Neural progenitor cell (in vitro differentiated cells): ENCODE data around the gene GGNBP2. TPM values are rescaled to one million over a fixed set of nuclear protein-coding genes. Genes with fewer than 3 reads are reported as not detected.

Experiments
- DNase-seq: peaks from one replicate; pipeline ENCODE4 v3.0.0-alpha.2; 2016; ENCODE audit warnings: low spot score
- H2AFZ ChIP-seq: fragments of 200-600 bp; sonication (generic); replicated peaks from 2 replicates; pipeline ENCODE4 v1.6.1; 2016; ENCODE audit warnings: antibody characterized with exemption
- H3F3A ChIP-seq: fragments of 200-600 bp; sonication (generic); 2 replicates; pipeline ENCODE4 v1.6.1; 2016; ENCODE audit warnings: antibody characterized with exemption, low read depth
- H3K27ac ChIP-seq: fragments of 200-600 bp; sonication (generic); 2 replicates; pipeline ENCODE4 v1.5.1; 2016; ENCODE audit warnings: mild to moderate bottlenecking
- H3K27me3 ChIP-seq: fragments of 200-600 bp; sonication (generic); 2 replicates; pipeline ENCODE4 v1.6.1; 2016; ENCODE audit warnings: mild to moderate bottlenecking, moderate library complexity
- H3K36me3 ChIP-seq: fragments of 200-600 bp; sonication (generic); 2 replicates; pipeline ENCODE4 v1.5.1; 2016
- H3K4me1 ChIP-seq: fragments of 200-600 bp; sonication (generic); 2 replicates; pipeline ENCODE4 v1.6.1; 2016; ENCODE audit warnings: mixed run types
- H3K4me2 ChIP-seq: fragments of 200-600 bp; sonication (generic); 2 replicates; pipeline ENCODE4 v1.6.1; 2016
- H3K4me3 ChIP-seq: fragments of 200-600 bp; sonication (generic); 2 replicates; pipeline ENCODE4 v1.5.1; 2016
- H3K79me2 ChIP-seq: fragments of 200-600 bp; sonication (generic); 2 replicates; pipeline ENCODE4 v1.6.1; 2016; ENCODE audit warnings: low read depth
- H3K9ac ChIP-seq: fragments of 200-600 bp; sonication (generic); 2 replicates; pipeline ENCODE4 v1.6.1; 2016
- H3K9me3 ChIP-seq: fragments of 200-600 bp; sonication (generic); 2 replicates; pipeline ENCODE4 v1.5.1; 2016; ENCODE audit warnings: low read depth
- H4K20me1 ChIP-seq: fragments of 200-600 bp; sonication (generic); 2 replicates; pipeline ENCODE4 v1.6.1; 2016; ENCODE audit warnings: low read depth
- H3K27ac Mint-ChIP-seq: 3 replicates; pipeline ENCODE4 v1.8.0; 2021; ENCODE audit warnings: mixed read lengths
- H3K27me3 Mint-ChIP-seq: 2 replicates; pipeline ENCODE4 v1.8.0; 2022; ENCODE audit warnings: low read depth, mild to moderate bottlenecking, inconsistent platforms, moderate library complexity, mixed read lengths; ENCODE audit not compliant: insufficient read depth
- H3K36me3 Mint-ChIP-seq: 3 replicates; pipeline ENCODE4 v1.8.0; 2021; ENCODE audit warnings: mixed read lengths
- H3K4me1 Mint-ChIP-seq: 3 replicates; pipeline ENCODE4 v1.8.0; 2021; ENCODE audit warnings: mixed read lengths
- H3K4me3 Mint-ChIP-seq: 3 replicates; pipeline ENCODE4 v1.8.0; 2021; ENCODE audit warnings: mild to moderate bottlenecking, moderate library complexity, mixed read lengths
- H3K9me3 Mint-ChIP-seq: 3 replicates; pipeline ENCODE4 v1.8.0; 2020; ENCODE audit warnings: mixed read lengths
- EZH2 ChIP-seq: fragments of 200-600 bp; sonication (generic); IDR thresholded peaks from 2 replicates; pipeline ENCODE4 v1.6.1; 2017; ENCODE audit warnings: antibody characterized with exemption, mild to moderate bottlenecking, moderate library complexity
- EZH2phosphoT487 ChIP-seq: fragments of 200-600 bp; sonication (generic); IDR thresholded peaks from 2 replicates; pipeline ENCODE4 v1.6.1; 2017; ENCODE audit warnings: antibody characterized with exemption
- total RNA-seq: library from RNA; depleted of rRNA; stranded (reverse); fragments of >200 nt; gene quantifications from 2 replicates; pipeline ENCODE4 v1.2.3, GENCODE V29; 2015; ENCODE audit warnings: low replicate concordance
- TF ChIP-seq, protein P1 (sequence below): fragments of 200-600 bp; sonication (generic); IDR thresholded peaks from 2 replicates; pipeline ENCODE4 v1.5.1; 2017; ENCODE audit warnings: antibody characterized with exemption, mild to moderate bottlenecking

GGNBP2 gene
- total RNA-seq, 1 donor from 2014 or later: 79.5 TPM

DNA sequence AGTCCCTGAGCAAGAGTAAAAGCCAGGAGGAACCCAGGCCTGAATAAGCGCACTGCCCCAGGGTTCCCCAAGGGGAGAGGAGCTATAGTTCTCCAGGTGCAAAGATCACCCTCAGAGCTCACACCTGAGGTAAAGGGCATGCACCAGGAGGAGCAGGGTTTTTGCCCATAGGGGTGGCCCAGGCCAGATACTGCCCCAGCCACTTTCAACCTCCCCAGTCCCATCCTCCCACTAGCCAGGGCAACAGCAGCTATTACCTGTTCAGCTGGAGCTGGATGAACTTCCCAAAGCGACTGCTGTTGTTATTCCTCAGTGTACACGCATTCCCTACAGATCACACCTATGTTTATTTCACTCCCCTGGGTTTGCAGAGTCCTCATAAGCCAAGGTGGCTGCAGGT, 29.9 kb upstream of the GGNBP2 start:
- no peaks in the 10 kb centered on the region for H3K4me1 Mint-ChIP-seq
- H3K9ac ChIP-seq: no peak overlapping the region
- H3K79me2 ChIP-seq: no peaks in the 10 kb centered on the region
- TF ChIP-seq EZH2phosphoT487 (no peak), EZH2 (no peak)
- TF ChIP-seq, protein P1, sequence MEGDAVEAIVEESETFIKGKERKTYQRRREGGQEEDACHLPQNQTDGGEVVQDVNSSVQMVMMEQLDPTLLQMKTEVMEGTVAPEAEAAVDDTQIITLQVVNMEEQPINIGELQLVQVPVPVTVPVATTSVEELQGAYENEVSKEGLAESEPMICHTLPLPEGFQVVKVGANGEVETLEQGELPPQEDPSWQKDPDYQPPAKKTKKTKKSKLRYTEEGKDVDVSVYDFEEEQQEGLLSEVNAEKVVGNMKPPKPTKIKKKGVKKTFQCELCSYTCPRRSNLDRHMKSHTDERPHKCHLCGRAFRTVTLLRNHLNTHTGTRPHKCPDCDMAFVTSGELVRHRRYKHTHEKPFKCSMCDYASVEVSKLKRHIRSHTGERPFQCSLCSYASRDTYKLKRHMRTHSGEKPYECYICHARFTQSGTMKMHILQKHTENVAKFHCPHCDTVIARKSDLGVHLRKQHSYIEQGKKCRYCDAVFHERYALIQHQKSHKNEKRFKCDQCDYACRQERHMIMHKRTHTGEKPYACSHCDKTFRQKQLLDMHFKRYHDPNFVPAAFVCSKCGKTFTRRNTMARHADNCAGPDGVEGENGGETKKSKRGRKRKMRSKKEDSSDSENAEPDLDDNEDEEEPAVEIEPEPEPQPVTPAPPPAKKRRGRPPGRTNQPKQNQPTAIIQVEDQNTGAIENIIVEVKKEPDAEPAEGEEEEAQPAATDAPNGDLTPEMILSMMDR: no peak
- H2AFZ ChIP-seq: no peak overlapping the region
- H3K4me3 Mint-ChIP-seq: no peak overlapping the region
- H3F3A ChIP-seq: no peaks in the 10 kb centered on the region
- no peak overlapping the region for H3K27ac ChIP-seq
- H3K4me3 ChIP-seq: no peak overlapping the region
- H3K9me3 ChIP-seq: no peaks in the 10 kb centered on the region
- peaks cover 7% of the 10 kb centered on the region for H3K36me3 Mint-ChIP-seq
- no peak for DNase-seq
- H3K4me1 ChIP-seq: no peaks in the 10 kb centered on the region
- no peaks in the 10 kb centered on the region for H3K9me3 Mint-ChIP-seq
- H3K36me3 ChIP-seq: no peaks in the 10 kb centered on the region
- no peak overlapping the region for H3K4me2 ChIP-seq
- no peaks in the 10 kb centered on the region for H4K20me1 ChIP-seq
- H3K27me3 ChIP-seq: no peaks in the 10 kb centered on the region
- H3K27ac Mint-ChIP-seq: peak overlapping the region; percentile 43
- no peaks in the 10 kb centered on the region for H3K27me3 Mint-ChIP-seq

GRCh38 chr17:36515837-36516236, 28.9 kb upstream of the GGNBP2 start:
- no peaks in the 10 kb centered on the region for H3K4me1 Mint-ChIP-seq
- no peak overlapping the region for H3K4me3 Mint-ChIP-seq
- no peaks in the 10 kb centered on the region for H3K27me3 ChIP-seq
- H3K4me3 ChIP-seq: no peak overlapping the region
- H3K9ac ChIP-seq: no peak overlapping the region
- H3K27ac Mint-ChIP-seq: no peak overlapping the region
- no peak for DNase-seq
- H2AFZ ChIP-seq: no peak overlapping the region
- no peak overlapping the region for H3K27ac ChIP-seq
- H3K9me3 Mint-ChIP-seq: no peaks in the 10 kb centered on the region
- no peaks in the 10 kb centered on the region for H3F3A ChIP-seq
- no peaks in the 10 kb centered on the region for H3K9me3 ChIP-seq
- no peak overlapping the region for H3K4me2 ChIP-seq
- H3K4me1 ChIP-seq: no peaks in the 10 kb centered on the region
- no peaks in the 10 kb centered on the region for H4K20me1 ChIP-seq
- H3K79me2 ChIP-seq: no peaks in the 10 kb centered on the region
- TF ChIP-seq, protein P1: no peak
- no peak for TF ChIP-seq EZH2
- TF ChIP-seq EZH2phosphoT487: no peak
- no peaks in the 10 kb centered on the region for H3K27me3 Mint-ChIP-seq
- peaks cover 3% of the 10 kb centered on the region for H3K36me3 ChIP-seq
- H3K36me3 Mint-ChIP-seq: peaks cover 5% of the 10 kb centered on the region

GRCh38 chr17:36523113-36523512, 21.6 kb upstream of the GGNBP2 start:
- H3K27me3 ChIP-seq: no peaks in the 10 kb centered on the region
- H3K9ac ChIP-seq: no peak overlapping the region
- no peak overlapping the region for H3K27ac ChIP-seq
- H3K4me3 Mint-ChIP-seq: no peak overlapping the region
- no peak for DNase-seq
- no peak overlapping the region for H3K4me3 ChIP-seq
- TF ChIP-seq EZH2: no peak
- TF ChIP-seq EZH2phosphoT487: no peak
- no peaks in the 10 kb centered on the region for H3K4me1 Mint-ChIP-seq
- no peak overlapping the region for H3K4me2 ChIP-seq
- H3K9me3 Mint-ChIP-seq: no peaks in the 10 kb centered on the region
- no peaks in the 10 kb centered on the region for H3K4me1 ChIP-seq
- H2AFZ ChIP-seq: no peak overlapping the region
- H3K9me3 ChIP-seq: no peaks in the 10 kb centered on the region
- H3K36me3 ChIP-seq: peaks cover 10% of the 10 kb centered on the region
- no peaks in the 10 kb centered on the region for H3F3A ChIP-seq
- H3K79me2 ChIP-seq: no peaks in the 10 kb centered on the region
- no peak overlapping the region for H3K27ac Mint-ChIP-seq
- no peaks in the 10 kb centered on the region for H4K20me1 ChIP-seq
- no peaks in the 10 kb centered on the region for H3K27me3 Mint-ChIP-seq
- H3K36me3 Mint-ChIP-seq: peaks cover 22% of the 10 kb centered on the region

GRCh38 chr17:36524428-36524876, 20.3 kb upstream of the GGNBP2 start:
- no peak for TF ChIP-seq EZH2phosphoT487
- TF ChIP-seq, protein P1: no peak
- TF ChIP-seq EZH2: no peak
- Histone ChIP-seq H3K9me3 (no peaks in the 10 kb centered on the region), H3K27ac (no peak overlapping the region), H3K9ac (no peak overlapping the region), H3K4me1 (no peaks in the 10 kb centered on the region), H3K36me3 (peaks cover 10% of the 10 kb centered on the region), H3F3A (no peaks in the 10 kb centered on the region), H3K4me2 (no peak overlapping the region), H2AFZ (no peak overlapping the region), H3K79me2 (no peaks in the 10 kb centered on the region), H4K20me1 (peaks cover 1% of the 10 kb centered on the region), H3K4me3 (no peak overlapping the region), H3K27me3 (no peaks in the 10 kb centered on the region)
- peaks cover 24% of the 10 kb centered on the region for H3K36me3 Mint-ChIP-seq
- no peaks in the 10 kb centered on the region for H3K27me3 Mint-ChIP-seq
- no peak for DNase-seq
- H3K4me1 Mint-ChIP-seq: no peaks in the 10 kb centered on the region
- H3K4me3 Mint-ChIP-seq: no peak overlapping the region
- no peaks in the 10 kb centered on the region for H3K9me3 Mint-ChIP-seq
- no peak overlapping the region for H3K27ac Mint-ChIP-seq
